LoVo (cell line): ENCODE results near the gene TEKTIP1.
A peak's percentile ranks its signal among the peaks of the same experiment; 100 is the strongest.
"Not testable (repeated sequence)": the region's sequence is repeated elsewhere in the genome, so short reads cannot be mapped to it uniquely, and the experiment has no call there.

Experiments used
- DNase-seq: peaks from one replicate; pipeline ENCODE4 v3.0.0-alpha.2; 2016; ENCODE audit warnings: low spot score

TEKTIP1 gene

DNA sequence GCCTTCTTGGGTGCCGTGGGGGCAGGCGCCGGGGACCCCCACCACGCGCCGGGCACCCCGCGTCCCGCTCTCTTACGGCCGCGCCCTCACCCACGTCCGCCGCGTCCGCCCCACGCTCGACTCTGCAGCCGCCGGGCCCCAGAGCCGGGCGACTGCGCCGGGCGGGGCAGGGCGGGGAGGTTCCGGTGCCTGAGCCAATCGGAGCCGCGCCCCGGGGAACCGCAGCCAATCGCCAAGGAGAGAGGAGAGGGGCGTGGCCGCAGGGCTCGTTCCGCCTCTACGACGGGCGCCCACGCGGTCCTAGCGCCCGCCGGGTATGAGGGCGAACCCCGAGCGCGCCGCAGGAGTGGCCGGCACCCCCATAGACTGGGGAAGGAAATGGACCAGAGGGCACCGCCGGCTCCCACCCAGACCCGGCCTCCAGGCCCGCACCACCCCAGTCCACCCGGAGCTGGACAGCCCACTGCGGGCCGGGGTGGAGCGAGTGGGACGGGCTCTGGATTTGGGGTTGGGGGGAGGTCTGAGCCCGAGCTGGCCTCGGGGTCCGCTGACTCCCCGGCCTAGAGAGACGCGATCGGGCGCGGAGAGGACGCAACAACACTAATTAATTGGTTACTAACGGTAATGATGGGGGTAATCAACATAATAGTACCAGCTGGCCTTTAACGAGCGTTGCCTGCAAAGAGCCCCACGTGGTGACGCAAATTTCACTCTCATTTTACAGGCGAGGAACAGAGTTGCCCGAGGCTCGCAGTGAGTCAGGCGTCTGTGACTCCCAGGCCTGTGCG, 18.7 kb downstream of the TEKTIP1 start, which contains the start of gene MFSD12:
TSS of gene MFSD12 (minus strand) at position 126 of the 788 bp plus-strand sequence. CDS start 183 bp downstream, outside the sequence.
- peak; percentile 95 for DNase-seq

DNA sequence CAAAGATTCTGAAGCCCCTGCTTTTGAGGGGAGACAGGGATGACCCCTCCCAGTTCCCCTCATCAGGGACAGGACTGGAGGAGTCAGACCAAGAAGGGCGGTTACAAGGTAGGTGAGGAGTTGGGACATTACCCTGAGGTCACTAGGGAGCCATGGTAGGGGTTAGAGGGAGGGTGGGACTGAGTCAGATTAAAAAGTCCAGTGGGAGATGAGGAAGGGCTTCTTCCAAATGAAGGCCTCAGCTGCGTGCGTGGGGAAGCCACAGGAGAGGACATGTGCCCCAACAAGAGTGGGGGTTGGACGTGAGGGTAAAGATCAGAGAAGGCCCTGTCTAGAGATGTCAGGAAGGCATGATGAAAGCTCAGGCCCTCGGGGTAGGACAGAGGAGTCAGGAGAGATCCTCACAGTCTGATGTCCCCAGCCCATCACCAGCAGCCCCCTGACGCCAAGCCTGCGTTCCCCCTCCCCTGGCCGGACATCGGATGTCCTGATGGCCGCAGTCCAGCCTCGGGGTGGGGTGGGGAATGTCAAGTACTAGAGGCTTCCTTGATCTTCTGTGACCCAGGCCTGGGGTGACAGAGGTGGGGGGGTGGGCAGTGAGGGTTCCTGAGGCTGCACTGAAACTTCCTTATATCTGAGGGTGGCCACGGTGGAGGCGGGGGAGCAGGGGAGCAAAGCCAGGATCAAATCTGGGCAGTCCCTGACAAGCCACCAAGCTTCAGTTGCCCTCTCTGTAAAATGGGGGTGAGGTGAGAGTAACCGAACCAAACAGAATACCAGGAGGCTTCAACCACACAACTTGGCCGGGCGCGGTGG, 24.9 kb downstream of the TEKTIP1 start:
- no peak for DNase-seq

DNA sequence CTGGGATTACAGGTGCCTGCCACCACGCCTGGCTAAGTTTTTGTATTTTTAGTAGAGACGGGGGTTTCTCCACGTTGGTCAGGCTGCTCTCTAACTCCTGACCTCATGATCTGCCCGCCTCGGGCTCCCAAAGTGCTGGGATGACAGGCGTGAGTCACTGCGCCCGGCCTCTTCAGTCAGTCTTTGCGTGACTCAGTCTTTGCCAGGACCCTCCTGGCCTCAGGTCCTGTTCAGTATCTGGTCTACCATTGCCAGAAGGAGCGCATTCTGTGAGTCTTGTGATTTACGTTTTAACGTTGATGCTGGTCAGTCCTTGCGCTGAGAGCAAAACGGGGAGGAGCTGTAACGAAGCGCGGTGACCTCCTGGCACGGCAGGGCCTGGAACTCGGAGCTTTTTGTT, 26.2 kb downstream of the TEKTIP1 start:
- DNase-seq: no peak

DNA sequence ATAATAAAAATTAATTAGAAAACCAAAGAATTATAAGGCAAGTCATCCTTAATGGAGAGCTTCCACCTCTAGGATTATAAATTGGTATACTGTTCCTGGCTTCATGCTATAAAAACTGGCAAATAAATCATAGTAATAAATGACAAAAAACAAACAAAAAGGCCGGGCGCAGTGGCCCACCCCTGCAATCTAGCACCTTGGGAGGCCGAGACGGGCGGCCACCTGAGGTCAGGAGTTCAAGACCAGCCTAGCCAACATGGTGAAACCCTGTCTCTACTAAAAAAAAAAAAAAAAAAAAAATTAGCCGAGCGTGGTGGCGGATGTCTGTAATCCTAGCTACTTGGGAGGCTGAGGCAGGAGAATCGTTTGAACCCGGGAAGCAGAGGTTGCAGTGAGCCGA, 31.1 kb downstream of the TEKTIP1 start:
- not testable (repeated sequence) for DNase-seq

DNA sequence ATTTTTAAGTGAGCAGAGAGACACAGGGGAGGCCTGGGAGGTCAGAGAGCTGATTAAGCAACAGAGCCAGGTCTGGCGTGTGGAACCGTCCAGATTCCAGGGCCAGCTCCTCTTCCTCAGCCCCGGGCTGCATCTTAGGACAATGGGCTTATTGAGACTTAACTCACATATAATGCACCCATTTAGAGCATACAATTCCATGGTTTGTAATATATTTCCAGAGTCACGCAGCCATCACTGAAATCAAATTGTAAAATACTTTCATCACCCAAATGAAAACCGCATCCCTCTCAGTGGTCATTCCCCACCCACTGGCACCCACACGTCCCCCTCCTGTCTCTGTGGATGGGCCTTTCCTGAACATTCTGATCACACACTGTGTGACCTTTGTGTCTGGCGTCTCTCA, 31.6 kb downstream of the TEKTIP1 start:
- DNase-seq: no peak

DNA sequence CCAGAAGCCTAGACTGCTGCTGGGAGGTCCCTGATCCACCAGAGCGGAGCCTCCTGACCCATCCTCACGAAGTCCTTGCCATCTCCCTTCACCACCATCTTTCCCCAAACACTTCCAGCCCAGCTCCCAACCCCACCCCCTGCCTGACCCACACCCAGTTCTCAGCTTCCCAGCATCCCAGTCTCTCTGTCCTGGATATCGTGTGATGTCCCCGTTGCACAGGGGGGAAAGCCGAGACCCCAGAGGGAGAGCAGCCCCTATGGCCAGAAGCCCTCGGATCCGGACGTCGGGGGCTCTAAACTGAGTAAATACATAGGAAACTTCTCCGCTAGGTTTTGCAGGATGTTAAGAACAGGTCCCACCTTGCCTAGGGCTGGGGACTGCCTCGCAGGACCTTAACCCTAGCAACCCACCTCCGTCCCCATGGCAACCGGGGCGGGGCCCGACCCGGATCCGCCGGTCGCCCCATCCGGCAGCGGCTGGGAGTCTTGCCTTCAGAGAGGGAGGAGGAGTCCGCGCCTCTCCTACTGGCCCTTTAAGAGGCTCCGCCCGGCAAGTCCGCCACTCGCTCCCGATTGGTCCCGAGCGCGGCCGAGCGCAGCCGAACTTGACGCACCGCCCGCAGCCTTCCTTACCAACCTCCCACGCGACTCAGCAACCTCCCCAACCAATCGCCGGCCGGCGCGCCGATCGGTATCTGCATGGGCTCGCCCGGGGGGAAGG, 33.3 kb downstream of the TEKTIP1 start:
- peak; percentile 98 for DNase-seq

DNA sequence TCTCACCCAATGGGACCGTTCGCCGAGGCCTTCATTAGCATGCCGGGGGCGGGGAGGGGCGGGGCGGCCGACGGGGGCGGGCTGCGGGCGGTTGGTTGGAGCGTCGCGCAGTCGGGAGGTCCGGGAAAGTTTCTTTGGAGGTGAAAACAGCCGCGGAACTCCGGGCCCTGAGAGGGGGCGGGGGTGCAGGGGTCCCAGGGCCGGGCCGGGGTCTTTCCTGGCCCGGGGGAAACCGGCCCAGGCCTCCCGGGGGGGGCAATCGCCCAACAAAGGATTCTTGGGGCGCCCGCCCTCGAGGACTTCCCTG, 33.8 kb downstream of the TEKTIP1 start, which contains the start of gene HMG20B:
TSS of gene HMG20B (plus strand) at position 90 of the 307 bp plus-strand sequence. CDS start 366 bp downstream, outside the sequence.
- DNase-seq: no peak

DNA sequence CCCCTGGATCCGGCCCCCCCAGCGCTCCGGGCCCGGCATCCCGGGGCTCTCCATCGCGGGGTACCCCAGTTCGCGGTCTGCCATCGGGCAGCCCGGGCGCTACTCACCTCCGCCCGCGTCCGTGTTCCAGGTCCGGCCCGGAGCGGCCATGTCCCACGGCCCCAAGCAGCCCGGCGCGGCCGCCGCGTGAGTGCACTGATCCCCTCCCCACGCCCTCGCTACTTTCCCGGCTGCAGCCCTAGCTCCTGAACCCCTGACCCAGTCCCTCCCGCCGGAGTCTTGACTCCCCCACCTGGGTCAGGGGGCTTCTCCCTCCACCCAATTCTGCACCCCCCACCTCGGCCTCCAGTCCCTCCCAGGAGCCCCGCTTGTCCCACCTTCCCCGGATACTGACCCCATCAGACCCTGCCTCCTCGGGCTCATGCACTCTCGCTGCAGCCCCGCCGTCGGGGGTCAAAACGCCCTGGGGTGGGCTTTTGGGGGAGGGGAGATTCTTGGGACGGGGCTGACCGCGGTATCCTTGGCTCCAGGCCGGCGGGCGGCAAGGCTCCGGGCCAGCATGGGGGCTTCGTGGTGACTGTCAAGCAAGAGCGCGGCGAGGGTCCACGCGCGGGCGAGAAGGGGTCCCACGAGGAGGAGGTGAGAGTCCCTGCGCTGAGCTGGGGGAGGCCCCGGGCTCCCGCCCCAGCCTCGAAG, 34.3 kb downstream of the TEKTIP1 start:
- DNase-seq: no peak

DNA sequence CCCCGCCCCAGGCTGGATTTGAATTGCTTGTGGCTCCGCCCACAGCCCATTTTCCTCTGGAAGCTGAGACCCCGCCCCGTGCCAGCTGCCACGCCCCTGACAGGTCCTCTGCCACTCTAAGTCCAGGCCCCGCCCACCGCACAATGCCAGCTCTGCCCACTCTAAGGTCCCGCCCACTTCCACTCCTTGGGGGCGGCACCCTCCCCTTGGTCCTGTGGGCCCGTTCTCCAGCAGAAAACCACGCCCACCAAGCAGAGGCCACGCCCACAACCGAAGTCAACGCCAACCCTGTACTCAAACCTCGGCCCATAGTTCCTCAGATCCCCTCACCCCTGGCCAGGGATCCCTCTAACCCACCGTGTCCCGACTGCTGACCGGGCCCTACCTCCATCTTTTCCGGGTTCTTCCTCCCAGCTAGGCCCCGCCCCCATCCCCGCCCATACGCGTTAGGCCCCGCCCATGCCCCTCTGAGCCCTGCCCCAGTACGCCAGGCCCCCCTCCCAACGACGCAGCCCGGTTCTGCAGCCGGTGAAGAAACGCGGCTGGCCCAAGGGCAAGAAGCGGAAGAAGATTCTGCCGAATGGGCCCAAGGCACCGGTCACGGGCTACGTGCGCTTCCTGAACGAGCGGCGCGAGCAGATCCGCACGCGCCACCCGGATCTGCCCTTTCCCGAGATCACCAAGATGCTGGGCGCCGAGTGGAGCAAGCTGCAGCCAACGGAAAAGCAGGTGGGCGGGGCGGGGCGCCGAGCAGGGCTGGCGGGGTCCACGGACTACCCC, 35.1 kb downstream of the TEKTIP1 start:
- peak; percentile 90 for DNase-seq

DNA sequence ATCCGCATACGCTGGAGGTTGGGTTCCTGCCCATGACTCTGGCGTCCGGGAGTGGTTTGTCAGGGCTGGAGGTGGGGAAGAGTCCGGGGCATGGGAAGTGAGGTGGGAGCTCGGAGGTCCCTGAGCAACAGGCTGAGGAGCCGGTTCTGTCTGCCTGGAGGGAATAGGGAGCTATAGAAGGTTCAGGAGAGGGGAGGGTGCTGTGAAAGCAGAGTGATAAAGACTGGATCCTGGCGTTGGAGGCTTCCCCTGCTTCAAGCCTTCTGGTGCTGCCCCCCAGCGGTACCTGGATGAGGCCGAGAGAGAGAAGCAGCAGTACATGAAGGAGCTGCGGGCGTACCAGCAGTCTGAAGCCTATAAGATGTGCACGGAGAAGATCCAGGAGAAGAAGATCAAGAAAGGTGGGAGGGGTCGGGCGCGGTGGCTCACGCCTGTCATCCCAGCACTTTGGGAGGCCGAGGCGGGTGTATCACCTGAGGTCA, 36.3 kb downstream of the TEKTIP1 start:
- no peak for DNase-seq

DNA sequence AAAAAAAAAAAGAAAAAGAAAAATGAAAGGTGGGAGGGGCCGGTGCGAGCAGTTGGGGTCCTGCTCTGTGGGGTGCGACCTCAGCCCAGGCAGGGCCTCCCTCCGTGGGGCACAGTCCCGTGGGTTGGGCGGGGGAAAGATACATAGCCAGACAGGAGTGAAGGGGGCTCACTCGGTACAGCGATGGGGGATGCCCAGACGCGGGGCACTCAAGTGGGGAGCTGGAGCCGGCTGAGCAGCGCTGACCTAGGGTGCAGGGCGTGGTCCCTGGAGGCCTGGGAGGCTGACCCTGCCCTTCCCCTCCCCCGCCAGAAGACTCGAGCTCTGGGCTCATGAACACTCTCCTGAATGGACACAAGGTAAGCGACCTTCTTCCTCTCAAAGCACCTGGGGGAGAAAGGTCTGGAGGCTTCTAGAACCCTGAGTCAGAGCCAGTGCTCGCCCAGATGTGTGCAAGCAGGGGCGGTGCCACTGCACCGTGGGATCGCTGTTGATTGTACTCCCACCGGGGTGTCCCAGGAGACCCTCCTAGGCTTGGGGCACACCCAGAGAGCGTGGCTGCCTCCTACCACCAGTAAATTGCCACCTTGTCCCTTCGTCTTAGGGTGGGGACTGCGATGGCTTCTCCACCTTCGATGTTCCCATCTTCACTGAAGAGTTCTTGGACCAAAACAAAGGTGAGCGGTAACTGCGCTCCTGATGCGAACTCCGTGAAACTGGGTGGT, 37.1 kb downstream of the TEKTIP1 start:
- DNase-seq: no peak

DNA sequence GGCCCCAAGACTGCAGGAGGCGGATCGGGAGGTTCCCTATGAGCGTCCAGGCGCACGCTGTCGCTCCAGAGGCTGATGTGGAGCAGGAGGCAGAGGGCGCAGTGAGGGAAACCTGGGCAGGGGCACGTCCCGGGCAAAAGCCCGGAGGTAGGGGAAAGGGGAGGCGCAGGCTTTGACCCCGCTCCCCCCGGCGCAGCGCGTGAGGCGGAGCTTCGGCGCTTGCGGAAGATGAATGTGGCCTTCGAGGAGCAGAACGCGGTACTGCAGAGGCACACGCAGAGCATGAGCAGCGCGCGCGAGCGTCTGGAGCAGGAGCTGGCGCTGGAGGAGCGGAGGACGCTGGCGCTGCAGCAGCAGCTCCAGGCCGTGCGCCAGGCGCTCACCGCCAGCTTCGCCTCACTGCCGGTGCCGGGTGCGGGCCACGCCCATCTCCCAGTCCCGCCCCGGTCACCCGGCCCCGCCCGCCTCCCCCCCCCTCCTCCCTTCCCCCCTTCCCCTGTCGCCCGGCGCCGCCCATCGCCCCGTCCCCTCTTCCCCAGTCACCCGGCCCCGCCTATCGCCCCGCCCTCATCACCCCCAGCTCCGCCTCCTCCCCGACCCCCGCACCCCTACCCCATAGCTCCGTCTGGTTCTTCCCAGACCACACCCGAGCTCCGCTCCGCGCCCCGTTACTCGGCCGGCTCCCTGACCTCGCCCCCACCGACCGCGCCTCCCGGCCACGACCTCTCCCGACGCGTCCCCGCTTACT, 37.9 kb downstream of the TEKTIP1 start:
- no peak for DNase-seq

DNA sequence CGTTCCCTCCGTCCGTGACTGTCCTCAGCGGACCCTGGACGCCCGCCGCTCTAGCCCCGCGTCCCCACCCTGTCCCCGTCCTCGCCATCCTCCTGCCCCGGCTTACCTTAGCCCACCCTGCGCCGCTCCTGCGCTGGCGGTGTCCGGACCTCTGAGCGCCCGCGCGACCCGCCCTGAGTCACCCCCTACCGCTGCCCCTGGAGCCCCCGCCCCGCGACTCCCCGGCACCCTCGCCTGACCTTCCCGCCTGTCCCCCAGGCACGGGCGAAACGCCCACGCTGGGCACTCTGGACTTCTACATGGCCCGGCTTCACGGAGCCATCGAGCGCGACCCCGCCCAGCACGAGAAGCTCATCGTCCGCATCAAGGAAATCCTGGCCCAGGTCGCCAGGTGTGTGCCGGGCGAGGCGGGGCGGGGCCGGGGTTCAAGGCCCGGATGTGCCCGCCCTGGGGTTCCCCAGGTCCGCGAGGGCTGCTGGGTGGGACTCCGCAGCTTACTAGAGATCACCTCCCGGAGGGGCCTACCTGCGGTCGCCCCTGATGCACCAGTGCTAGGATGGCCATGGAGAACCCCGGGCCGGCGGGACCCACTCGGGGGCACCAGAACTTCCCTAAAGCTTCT, 38.9 kb downstream of the TEKTIP1 start:
- no peak for DNase-seq

DNA sequence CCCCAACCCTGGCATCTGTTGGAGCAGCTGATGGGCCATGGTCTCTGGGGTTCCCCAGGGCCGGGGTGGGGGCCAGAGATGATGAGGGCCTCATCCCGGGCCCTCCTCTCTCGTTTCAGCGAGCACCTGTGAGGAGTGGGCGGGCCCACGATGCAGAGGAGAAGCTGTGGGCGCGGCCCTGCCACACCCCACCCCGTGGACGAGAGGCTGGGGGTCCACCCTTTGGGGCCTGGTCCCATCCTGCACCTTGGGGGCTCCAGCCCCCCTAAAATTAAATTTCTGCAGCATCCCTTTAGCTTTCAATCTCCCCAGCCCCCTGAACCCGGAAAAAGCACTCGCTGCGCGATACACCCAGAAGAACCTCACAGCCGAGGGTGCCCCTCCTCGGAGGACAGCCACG, 39.4 kb downstream of the TEKTIP1 start:
- no peak for DNase-seq

DNA sequence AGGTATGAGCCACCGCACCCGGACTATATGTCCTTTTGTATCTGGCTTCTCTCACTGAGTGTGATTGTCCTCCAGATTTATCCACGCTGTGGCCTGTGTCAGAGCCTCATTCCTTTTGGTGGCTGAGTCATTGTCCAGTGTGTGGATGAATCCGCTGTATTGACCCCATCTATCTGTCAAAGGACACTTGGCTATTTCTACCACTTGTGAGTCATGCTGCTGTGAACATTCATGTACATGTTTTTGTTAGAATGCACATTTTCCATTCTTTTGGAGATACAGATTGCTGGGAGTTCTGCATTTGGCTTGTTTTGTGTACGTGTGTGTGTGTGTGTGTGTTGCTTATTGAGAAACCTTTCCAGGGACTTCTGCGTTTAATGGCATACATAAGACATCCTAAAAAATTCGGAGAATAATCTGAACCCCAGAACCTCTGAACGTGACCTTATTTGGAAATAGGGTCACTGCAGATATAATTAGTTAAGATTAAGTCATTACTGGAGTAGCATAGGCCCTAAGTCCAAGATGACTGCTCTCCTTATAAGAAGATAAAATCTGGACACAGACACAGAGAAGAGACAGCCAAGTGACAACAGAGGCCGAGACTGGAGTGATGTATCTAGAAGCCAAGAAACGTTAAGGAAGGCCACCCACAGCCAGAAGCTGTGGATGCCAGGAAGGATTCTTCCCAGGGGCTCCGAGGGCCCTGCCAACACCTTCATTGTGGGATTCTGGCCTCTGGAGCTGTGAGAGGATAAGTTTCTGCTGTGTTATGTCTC, 41.4 kb downstream of the TEKTIP1 start:
- DNase-seq: no peak

DNA sequence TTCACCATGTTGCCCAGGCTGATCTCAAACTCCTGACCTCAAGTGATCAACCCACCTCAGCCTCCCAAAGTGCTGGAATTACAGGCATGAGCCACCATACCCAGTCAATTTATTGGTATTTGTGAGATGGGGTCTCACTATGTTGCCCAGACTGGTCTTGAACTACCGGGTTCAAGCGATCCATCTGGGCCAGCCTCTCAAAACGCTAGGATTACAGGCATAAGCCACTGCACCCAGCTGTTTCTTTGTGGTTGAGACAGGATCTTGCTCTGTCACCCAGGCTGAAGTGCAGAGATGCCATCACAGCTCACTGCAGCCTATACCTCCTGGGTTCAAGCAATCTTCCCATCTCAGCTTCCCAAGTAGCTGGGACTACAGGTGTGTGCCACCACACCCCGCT, 42.8 kb downstream of the TEKTIP1 start:
- DNase-seq: not testable (repeated sequence)

DNA sequence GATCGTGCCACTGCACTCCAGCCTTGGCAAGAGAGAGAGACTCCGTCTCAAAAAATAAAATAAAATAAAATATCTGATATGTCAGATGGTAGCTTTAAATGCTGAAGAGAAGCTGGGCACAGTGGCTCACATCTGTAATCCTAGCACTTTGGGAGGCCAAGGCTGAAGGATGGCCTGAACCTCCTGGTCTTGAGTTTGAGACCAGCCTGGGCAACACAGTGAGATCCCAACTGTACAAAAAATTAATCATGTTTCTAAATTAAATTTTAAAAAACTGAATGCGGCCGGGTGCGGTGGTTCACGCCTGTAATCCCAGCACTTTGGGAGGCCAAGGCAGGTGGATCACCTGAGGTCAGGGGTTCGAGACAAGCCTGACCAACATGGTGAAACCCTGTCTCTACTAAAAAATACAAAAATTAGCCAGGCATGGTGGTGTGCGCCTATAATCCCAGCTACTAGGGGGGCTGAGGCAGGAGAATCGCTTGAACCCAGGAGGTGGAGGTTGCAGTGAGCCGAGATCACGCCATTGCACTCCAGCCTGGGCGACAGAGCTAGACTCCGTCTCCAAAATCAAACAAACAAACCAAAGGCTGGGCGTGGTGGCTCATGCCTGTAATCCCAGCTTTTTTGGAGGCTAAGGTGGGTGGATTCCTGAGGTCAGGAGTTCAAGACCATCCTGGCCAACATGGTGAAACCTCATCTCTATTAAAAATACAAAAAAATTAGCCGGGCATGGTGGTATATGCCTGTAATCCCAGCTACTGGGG, 45.2 kb downstream of the TEKTIP1 start:
- not testable (repeated sequence) for DNase-seq
